GM23248 (cell line): ENCODE measurements around the gene SNTN.

Source experiments
- EZH2 ChIP-seq: fragments of 200-600 bp; sonication (generic); IDR thresholded peaks from 2 replicates; pipeline ENCODE4 v1.6.1; 2018; ENCODE audit warnings: antibody characterized with exemption, mild to moderate bottlenecking; ENCODE audit not compliant: insufficient read depth, poor library complexity, severe bottlenecking
- EZH2phosphoT487 ChIP-seq: fragments of 200-600 bp; sonication (generic); IDR thresholded peaks from 2 replicates; pipeline ENCODE4 v1.6.1; 2018; ENCODE audit warnings: antibody characterized with exemption, moderate library complexity, mild to moderate bottlenecking, low read depth; ENCODE audit not compliant: insufficient read depth

DNA sequence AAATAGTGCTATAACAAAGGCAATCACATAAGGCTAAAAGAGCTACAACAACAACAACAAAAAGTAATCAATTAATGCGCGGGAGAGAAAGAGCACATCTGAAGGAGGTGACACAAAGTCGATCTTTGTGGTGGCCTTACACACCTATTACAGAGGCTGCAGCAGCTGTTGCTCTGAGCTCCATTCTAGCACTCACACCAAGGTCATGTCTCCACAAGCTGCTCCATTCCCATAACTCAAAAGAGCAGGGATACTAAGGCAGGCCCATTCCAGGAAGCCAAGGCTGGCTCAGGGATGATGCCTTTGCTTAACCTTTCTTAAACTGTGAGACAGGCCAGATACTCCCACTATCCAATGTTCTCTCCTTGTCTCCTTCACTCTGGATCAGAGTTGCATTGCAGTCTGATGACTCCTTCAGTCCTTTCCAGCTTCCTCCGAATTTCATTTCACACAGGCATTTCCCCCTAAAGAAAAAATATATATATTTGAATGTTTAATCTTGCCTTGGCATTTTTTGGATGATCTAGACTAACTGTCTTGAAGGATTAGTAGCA lies 52.7 kb downstream of the SNTN start:
- no peak for TF ChIP-seq EZH2phosphoT487
- no peak for TF ChIP-seq EZH2
